ENCODE data around the gene BMP7. TPM values are rescaled to one million over a fixed set of nuclear protein-coding genes. Genes with fewer than 3 reads are reported as not detected.

Gene BMP7
- total and polyA plus RNA-seq, 12 donors, result 0.72 to 19.2 (median 4.1) TPM

DNA sequence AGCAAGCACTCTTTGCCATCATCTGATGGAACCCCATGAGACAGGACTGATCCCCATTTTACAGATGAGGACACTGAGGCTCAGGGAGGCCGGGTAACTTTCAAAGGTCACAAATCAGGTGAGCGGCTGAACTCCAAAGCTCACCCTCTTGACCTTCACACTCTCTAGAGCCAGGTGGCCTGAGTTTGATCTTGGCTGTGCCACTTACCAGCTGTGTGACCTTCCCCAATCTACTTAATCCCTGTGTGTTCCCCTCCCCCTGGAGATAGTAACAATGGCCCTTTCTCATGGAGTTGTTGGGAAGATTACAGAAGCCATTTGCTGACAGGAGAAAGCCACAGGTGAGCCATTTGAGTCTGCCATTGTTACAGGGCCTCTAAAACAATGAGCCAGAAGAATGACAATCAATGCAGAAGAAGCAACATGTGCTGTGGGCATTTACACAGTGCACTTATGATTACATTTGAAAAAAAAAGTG lies 34.5 kb downstream of the BMP7 start:
- peaks cover 0 to 34% (median 6%) of the 10 kb centered on the region in 7 donors for H3K27me3 ChIP-seq
- no peaks in the 10 kb centered on the region for H3K36me3 ChIP-seq
- TF ChIP-seq, protein P1, sequence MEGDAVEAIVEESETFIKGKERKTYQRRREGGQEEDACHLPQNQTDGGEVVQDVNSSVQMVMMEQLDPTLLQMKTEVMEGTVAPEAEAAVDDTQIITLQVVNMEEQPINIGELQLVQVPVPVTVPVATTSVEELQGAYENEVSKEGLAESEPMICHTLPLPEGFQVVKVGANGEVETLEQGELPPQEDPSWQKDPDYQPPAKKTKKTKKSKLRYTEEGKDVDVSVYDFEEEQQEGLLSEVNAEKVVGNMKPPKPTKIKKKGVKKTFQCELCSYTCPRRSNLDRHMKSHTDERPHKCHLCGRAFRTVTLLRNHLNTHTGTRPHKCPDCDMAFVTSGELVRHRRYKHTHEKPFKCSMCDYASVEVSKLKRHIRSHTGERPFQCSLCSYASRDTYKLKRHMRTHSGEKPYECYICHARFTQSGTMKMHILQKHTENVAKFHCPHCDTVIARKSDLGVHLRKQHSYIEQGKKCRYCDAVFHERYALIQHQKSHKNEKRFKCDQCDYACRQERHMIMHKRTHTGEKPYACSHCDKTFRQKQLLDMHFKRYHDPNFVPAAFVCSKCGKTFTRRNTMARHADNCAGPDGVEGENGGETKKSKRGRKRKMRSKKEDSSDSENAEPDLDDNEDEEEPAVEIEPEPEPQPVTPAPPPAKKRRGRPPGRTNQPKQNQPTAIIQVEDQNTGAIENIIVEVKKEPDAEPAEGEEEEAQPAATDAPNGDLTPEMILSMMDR (IDR thresholded peaks at IDR 0.05), result no peak
- no peak for ATAC-seq
- no peaks in the 10 kb centered on the region for H3K4me1 ChIP-seq
- H3K9me3 ChIP-seq, result no peaks in the 10 kb centered on the region
- no peak overlapping the region for H3K4me3 ChIP-seq
- no peak for DNase-seq
- intact Hi-C loops (cut with DNase I), result no loop called here
- no peak overlapping the region for H3K27ac ChIP-seq
- 81 to 84% methylated on average over 2 of the region's 2 CpGs for WGBS, 2 donors

DNA sequence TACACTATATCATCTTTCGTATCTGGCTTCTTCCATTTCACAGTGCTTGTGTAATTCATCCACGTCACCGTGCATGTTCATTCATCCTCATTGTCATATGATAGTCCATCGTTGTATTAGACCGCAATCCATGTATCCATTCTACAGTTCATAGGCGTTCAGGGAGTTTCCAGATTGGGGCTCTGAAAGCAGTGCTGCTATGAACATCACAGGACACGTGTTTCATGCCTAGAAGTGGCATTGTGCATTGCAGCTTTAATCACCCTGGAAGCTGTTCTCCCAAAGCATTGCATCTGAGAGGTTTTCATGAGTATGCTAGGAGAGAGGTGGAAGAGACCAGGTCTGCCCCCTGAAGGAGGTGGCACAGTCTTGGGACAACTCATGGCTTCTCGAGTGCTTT lies 35.3 kb downstream of the BMP7 start:
- 63 to 68% methylated on average over 8 of the region's 8 CpGs for WGBS, 2 donors
- Histone ChIP-seq H3K9me3 (no peaks in the 10 kb centered on the region), H3K36me3 (no peaks in the 10 kb centered on the region), H3K4me1 (no peaks in the 10 kb centered on the region), H3K27ac (no peak overlapping the region), H3K27me3 (peaks cover 0 to 28% (median 0%) of the 10 kb centered on the region in 7 donors), H3K4me3 (no peak overlapping the region)
- ATAC-seq (no peak), DNase-seq (no peak)
- intact Hi-C loops (cut with DNase I), result no loop called here
- TF ChIP-seq, protein P1 (IDR thresholded peaks at IDR 0.05), result no peak

DNA sequence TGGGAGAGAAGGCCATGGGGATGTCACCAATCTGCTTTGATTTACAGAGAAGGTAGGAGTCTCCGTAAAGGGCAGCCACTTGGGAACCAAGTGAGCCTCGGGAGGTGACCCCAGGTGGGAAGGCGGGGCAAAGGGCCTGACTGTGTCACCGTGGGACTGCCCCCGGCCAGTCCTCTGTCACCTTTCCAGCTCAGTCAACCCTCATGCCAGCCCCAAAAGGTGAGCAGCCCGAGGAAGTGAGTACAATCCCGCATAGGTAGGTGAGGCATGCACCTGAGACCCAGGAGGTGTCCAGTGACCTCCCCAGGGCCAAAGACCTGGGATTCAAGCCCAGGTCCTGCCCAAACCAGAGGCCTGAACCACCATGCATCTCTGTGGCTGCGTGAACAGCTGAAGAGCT lies 36.2 kb downstream of the BMP7 start:
- Histone ChIP-seq H3K4me3 (no peak overlapping the region), H3K9me3 (no peaks in the 10 kb centered on the region), H3K4me1 (no peaks in the 10 kb centered on the region), H3K36me3 (no peaks in the 10 kb centered on the region), H3K27ac (no peak overlapping the region), H3K27me3 (peaks cover 0 to 23% (median 0%) of the 10 kb centered on the region in 7 donors)
- intact Hi-C loops (cut with DNase I), result no loop called here
- ATAC-seq (no peak), DNase-seq (no peak)
- 87 to 91% methylated on average over 8 of the region's 8 CpGs for WGBS, 2 donors
- TF ChIP-seq, protein P1 (IDR thresholded peaks at IDR 0.05), result no peak

DNA sequence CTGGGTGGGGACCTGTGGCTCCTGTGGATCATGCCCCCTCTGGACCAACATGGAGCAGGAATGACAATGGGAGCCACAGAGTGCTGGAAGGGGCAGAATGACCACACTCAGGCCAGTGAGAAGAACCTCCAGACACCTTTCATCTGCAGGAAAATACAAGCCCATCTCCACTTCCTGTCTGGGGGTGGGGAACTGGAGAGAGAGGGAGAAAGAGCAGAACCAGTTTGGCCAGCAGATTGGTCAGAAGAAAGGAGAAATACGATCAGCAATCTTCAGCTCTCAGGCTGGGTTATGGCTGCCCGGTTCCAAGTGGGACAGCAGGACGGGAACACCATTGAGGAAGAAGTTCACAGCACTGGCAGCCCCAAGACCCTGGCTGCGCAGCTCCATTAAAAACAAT lies 37.0 kb downstream of the BMP7 start:
- no peak for DNase-seq
- no peaks in the 10 kb centered on the region for H3K36me3 ChIP-seq
- H3K4me1 ChIP-seq, result peaks cover 0 to under 1% (median 0%) of the 10 kb centered on the region in 9 donors
- no peaks in the 10 kb centered on the region for H3K9me3 ChIP-seq
- no peak overlapping the region for H3K27ac ChIP-seq
- TF ChIP-seq, protein P1 (IDR thresholded peaks at IDR 0.05), result no peak
- ATAC-seq, result no peak
- intact Hi-C loops (cut with DNase I), result no loop called here
- 56 to 59% methylated on average over 4 of the region's 4 CpGs for WGBS, 2 donors
- peaks cover 0 to 22% (median 0%) of the 10 kb centered on the region in 7 donors for H3K27me3 ChIP-seq
- no peak overlapping the region for H3K4me3 ChIP-seq
